Central memory CD4-positive, alpha-beta T cell (primary cell): ENCODE measurements around the gene AOPEP.

ENCODE experiments used
- DNase-seq: peaks from one replicate; pipeline ENCODE4 v3.0.0; 2022

The AOPEP gene

GRCh38 chr9:95025213-95026147, 299.0 kb downstream of the AOPEP start:
- DNase-seq, result no peak

GRCh38 chr9:95026148-95026524, 299.6 kb downstream of the AOPEP start:
- no peak for DNase-seq

GRCh38 chr9:95027914-95028852, 301.7 kb downstream of the AOPEP start:
- DNase-seq, result no peak

GRCh38 chr9:95028853-95029219, 302.3 kb downstream of the AOPEP start:
- no peak for DNase-seq

GRCh38 chr9:95029288-95029687, 302.8 kb downstream of the AOPEP start:
- no peak for DNase-seq

- no peak for DNase-seq
Measured at GRCh38 chr9:95029720-95030119, 303.2 kb downstream of the AOPEP start.

- no peak for DNase-seq
Measured at GRCh38 chr9:95030344-95030743, 303.8 kb downstream of the AOPEP start.

- no peak for DNase-seq
Measured at GRCh38 chr9:95030920-95031642, 304.6 kb downstream of the AOPEP start.

GRCh38 chr9:95031711-95032461, 305.4 kb downstream of the AOPEP start:
- DNase-seq, result no peak

GRCh38 chr9:95032580-95033341, 306.3 kb downstream of the AOPEP start:
- no peak for DNase-seq

- DNase-seq, result no peak
Measured at GRCh38 chr9:95035846-95036245, 309.3 kb downstream of the AOPEP start.

- no peak for DNase-seq
Measured at GRCh38 chr9:95036676-95037075, 310.2 kb downstream of the AOPEP start.

GRCh38 chr9:95037789-95038521, 311.5 kb downstream of the AOPEP start:
- no peak for DNase-seq

GRCh38 chr9:95038666-95039065, 312.2 kb downstream of the AOPEP start:
- no peak for DNase-seq

- no peak for DNase-seq
Measured at GRCh38 chr9:95040106-95040505, 313.6 kb downstream of the AOPEP start.

GRCh38 chr9:95043826-95044225, 317.3 kb downstream of the AOPEP start:
- no peak for DNase-seq

- no peak for DNase-seq
Measured at GRCh38 chr9:95044731-95045508, 318.4 kb downstream of the AOPEP start.

GRCh38 chr9:95045751-95046150, 319.3 kb downstream of the AOPEP start:
- no peak for DNase-seq

GRCh38 chr9:95047452-95048224, 321.1 kb downstream of the AOPEP start:
- no peak for DNase-seq
